Measurements from ENCODE around the gene CAMKK2. TPM values are rescaled to one million over a fixed set of nuclear protein-coding genes. Genes with fewer than 3 reads are reported as not detected.
"Not testable (repeated sequence)": the region's sequence is repeated elsewhere in the genome, so short reads cannot be mapped to it uniquely, and the experiment has no call there.

CAMKK2 gene
- total RNA-seq, 1 donor from 2014 or later, result 41.0 TPM

GRCh38 chr12:121323908-121324307, 27.4 kb upstream of the CAMKK2 start:
- no peak for DNase-seq (ENCODE audit: low spot score)
- Mint-ChIP-seq H3K27me3 (ENCODE audit: insufficient read depth) (no peaks in the 10 kb centered on the region), H3K4me3 (no peak overlapping the region), H3K36me3 (ENCODE audit: low read depth) (peaks cover 39% of the 10 kb centered on the region), H3K9me3 (no peaks in the 10 kb centered on the region), H3K4me1 (ENCODE audit: low read depth) (peaks cover 5% of the 10 kb centered on the region), H3K27ac (no peak overlapping the region)
- intact Hi-C loops (cut with micrococcal nuclease), result no loop called here

DNA sequence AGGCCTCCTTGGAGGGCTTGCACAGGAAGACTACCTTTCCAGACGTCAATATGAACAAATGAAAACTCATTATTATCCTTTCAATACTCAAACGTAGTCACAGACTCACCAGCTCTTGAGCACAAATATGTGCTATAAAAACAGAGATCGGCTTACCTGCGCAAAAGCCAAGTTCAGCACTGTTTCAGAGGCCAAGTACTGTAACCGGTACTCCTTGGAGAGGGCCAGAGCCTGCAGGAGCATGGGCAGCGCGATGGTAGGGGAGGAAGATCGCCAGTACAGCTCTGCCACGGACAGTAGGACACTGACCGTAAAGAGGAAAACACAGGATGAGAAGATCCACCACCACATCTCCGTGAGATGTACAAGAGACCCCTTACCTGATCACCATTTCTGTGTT, 21.6 kb upstream of the CAMKK2 start:
- no peak overlapping the region for H3K27ac Mint-ChIP-seq
- H3K36me3 Mint-ChIP-seq (ENCODE audit: low read depth), result peaks cover 43% of the 10 kb centered on the region
- no peaks in the 10 kb centered on the region for H3K27me3 Mint-ChIP-seq (ENCODE audit: insufficient read depth)
- intact Hi-C loops (cut with micrococcal nuclease), result no loop called here
- peaks cover 27% of the 10 kb centered on the region for H3K4me1 Mint-ChIP-seq (ENCODE audit: low read depth)
- no peaks in the 10 kb centered on the region for H3K9me3 Mint-ChIP-seq
- no peak overlapping the region for H3K4me3 Mint-ChIP-seq
- DNase-seq (ENCODE audit: low spot score), result no peak

DNA sequence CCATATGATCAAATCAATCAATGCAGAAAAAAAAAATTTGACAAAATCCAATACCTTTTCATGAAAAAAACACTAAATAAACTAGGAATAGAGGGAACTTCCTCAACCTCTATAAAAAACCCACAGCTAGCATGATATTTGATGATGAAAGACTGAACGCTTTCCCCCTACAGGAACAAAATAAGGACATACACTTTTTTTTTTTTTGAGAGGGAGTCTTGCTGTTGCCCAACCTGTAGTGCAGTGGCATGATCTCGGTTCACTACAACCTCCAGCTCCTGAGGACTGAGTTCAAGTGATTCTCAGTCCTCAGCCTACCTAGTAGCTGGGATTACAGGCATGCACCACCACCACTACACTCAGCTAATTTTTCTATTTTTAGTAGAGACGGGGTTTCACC, 17.9 kb upstream of the CAMKK2 start:
- no peaks in the 10 kb centered on the region for H3K27me3 Mint-ChIP-seq (ENCODE audit: insufficient read depth)
- no peak for DNase-seq (ENCODE audit: low spot score)
- no peaks in the 10 kb centered on the region for H3K9me3 Mint-ChIP-seq
- peaks cover 29% of the 10 kb centered on the region for H3K4me1 Mint-ChIP-seq (ENCODE audit: low read depth)
- intact Hi-C loops (cut with micrococcal nuclease), result no loop called here
- no peak overlapping the region for H3K27ac Mint-ChIP-seq
- H3K36me3 Mint-ChIP-seq (ENCODE audit: low read depth), result peaks cover 52% of the 10 kb centered on the region
- no peak overlapping the region for H3K4me3 Mint-ChIP-seq

DNA sequence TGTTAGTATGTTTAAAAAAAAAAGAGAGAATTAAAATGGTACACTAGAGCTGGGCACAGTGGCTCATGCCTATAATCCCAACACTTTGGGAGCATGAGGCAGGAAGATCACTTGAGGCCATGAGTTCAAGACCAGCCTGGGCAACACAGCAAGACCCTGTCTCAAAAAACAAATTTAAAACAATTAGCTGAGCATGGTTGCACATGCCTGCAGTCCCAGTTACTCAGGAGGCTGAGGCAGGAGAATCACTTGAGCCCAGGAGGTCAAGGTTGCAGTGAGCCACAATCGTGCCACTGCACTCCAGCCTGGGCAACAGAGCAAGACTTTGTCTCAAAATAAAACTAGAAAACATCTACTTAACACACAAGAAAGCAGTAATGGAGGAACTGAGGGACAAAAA, 13.7 kb upstream of the CAMKK2 start:
- H3K4me3 Mint-ChIP-seq; H3K27me3 Mint-ChIP-seq (ENCODE audit: insufficient read depth); intact Hi-C loops (cut with micrococcal nuclease); DNase-seq (ENCODE audit: low spot score); H3K9me3 Mint-ChIP-seq; H3K27ac Mint-ChIP-seq: not testable (repeated sequence)
- peaks cover 36% of the 10 kb centered on the region for H3K36me3 Mint-ChIP-seq (ENCODE audit: low read depth)
- peaks cover 19% of the 10 kb centered on the region for H3K4me1 Mint-ChIP-seq (ENCODE audit: low read depth)

DNA sequence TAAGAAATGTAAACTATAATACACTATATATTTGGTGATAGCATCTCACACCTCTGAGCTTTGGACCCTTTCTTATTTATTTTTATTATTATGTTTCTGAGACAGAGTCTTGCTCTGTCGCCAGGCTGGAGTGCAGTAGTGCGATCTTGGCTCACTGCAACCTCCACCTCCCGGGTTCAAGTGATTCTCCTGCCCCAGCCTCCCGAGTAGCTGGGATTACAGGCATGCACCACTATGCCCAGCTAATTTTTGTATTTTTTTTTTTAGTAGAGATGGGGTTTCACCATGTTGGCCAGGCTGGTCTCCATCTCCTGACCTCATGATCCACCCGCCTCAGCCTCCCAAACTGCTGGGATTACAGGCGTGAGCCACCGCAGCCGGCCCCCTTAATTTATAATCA, 10.9 kb upstream of the CAMKK2 start:
- H3K27me3 Mint-ChIP-seq (ENCODE audit: insufficient read depth); DNase-seq (ENCODE audit: low spot score); intact Hi-C loops (cut with micrococcal nuclease); H3K4me1 Mint-ChIP-seq (ENCODE audit: low read depth); H3K27ac Mint-ChIP-seq; H3K9me3 Mint-ChIP-seq; H3K4me3 Mint-ChIP-seq: not testable (repeated sequence)
- peaks cover 19% of the 10 kb centered on the region for H3K36me3 Mint-ChIP-seq (ENCODE audit: low read depth)

DNA sequence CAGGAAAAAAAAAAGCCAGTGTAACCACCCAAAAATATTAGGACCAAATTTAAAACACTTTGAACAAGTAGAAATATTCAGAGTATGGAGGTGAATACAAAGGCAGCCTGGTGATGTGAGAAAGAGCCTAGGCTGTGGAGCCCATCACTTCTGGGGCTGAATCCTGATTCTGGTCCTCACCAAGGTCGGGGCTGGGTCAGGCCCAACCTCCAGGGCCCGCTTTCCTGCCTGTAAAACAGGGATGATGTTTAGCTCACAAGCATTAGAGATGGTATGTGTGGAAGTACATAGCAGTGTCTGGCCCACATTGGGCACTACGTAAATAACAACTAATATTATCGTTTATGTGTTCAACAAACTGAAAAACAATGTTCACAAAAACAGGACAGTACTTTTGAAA, 7.8 kb upstream of the CAMKK2 start:
- Mint-ChIP-seq H3K4me3 (no peak overlapping the region), H3K27ac (no peak overlapping the region), H3K9me3 (no peaks in the 10 kb centered on the region), H3K36me3 (ENCODE audit: low read depth) (peaks cover 6% of the 10 kb centered on the region), H3K27me3 (ENCODE audit: insufficient read depth) (no peaks in the 10 kb centered on the region), H3K4me1 (ENCODE audit: low read depth) (peaks cover 9% of the 10 kb centered on the region)
- DNase-seq (ENCODE audit: low spot score), result no peak
- intact Hi-C loops (cut with micrococcal nuclease), result no loop called here

DNA sequence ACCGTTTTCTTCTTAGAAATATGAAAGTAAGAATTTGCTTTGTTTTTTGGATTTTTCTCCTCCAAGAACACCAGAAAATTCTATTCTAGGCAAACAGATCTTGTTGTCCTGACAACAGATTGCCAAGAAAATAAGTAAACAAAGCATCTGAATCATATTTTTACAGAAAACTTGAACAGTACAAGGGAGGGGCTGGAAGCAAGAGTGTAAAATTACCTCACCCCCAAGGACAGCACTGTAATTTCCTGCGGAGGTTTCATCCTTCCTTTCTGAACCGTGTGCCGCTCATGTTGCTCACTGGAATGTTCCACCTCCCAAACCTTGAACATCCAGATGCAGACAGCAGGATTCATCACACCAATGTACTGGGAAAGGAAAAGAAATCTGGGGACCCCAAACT, 5.4 kb upstream of the CAMKK2 start:
- Mint-ChIP-seq H3K27ac (no peak overlapping the region), H3K36me3 (ENCODE audit: low read depth) (no peaks in the 10 kb centered on the region), H3K9me3 (no peaks in the 10 kb centered on the region), H3K27me3 (ENCODE audit: insufficient read depth) (no peaks in the 10 kb centered on the region), H3K4me3 (no peak overlapping the region), H3K4me1 (ENCODE audit: low read depth) (peaks cover 14% of the 10 kb centered on the region)
- intact Hi-C loops (cut with micrococcal nuclease), result no loop called here
- no peak for DNase-seq (ENCODE audit: low spot score)

GRCh38 chr12:121300083-121300819, 3.7 kb upstream of the CAMKK2 start:
- intact Hi-C loops (cut with micrococcal nuclease), result no loop called here
- no peak for DNase-seq (ENCODE audit: low spot score)
- H3K4me3 Mint-ChIP-seq, result no peak overlapping the region
- H3K4me1 Mint-ChIP-seq (ENCODE audit: low read depth), result peaks cover 18% of the 10 kb centered on the region
- no peaks in the 10 kb centered on the region for H3K27me3 Mint-ChIP-seq (ENCODE audit: insufficient read depth)
- no peaks in the 10 kb centered on the region for H3K36me3 Mint-ChIP-seq (ENCODE audit: low read depth)
- no peaks in the 10 kb centered on the region for H3K9me3 Mint-ChIP-seq
- no peak overlapping the region for H3K27ac Mint-ChIP-seq

DNA sequence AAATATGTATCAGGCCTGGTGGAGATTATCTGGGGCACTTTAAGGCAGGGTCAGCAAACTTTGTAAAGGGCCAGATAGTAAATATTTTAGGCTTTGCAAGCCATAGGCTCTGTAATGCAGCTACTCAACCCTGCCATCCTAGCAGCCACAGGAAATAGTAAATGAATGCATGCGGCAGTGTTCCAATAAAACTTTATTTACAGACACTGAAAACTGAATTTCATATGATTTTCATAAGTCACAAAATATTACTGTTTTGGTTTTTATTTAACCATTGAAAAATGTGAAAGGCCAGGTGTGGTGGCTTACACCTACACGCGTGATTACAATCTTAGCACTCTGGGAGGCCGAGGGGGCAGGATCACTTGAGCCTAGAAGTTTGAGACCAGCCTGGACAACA, 3.2 kb upstream of the CAMKK2 start:
- intact Hi-C loops (cut with micrococcal nuclease), result loop anchor here (5.0 kb wide), 4 partner anchors 57 to 717 kb away; partner anchors contain the start of genes ORAI1 and POP5
- H3K36me3 Mint-ChIP-seq (ENCODE audit: low read depth), result no peaks in the 10 kb centered on the region
- no peak overlapping the region for H3K27ac Mint-ChIP-seq
- DNase-seq (ENCODE audit: low spot score), result no peak
- no peak overlapping the region for H3K4me3 Mint-ChIP-seq
- H3K27me3 Mint-ChIP-seq (ENCODE audit: insufficient read depth), result no peaks in the 10 kb centered on the region
- H3K4me1 Mint-ChIP-seq (ENCODE audit: low read depth), result peaks cover 22% of the 10 kb centered on the region
- H3K9me3 Mint-ChIP-seq, result no peaks in the 10 kb centered on the region

- DNase-seq (ENCODE audit: low spot score); H3K27me3 Mint-ChIP-seq (ENCODE audit: insufficient read depth); H3K36me3 Mint-ChIP-seq (ENCODE audit: low read depth); H3K9me3 Mint-ChIP-seq; H3K27ac Mint-ChIP-seq: not testable (repeated sequence)
- Mint-ChIP-seq H3K4me3 (peak overlapping the region; percentile 79), H3K4me1 (ENCODE audit: low read depth) (peaks cover 26% of the 10 kb centered on the region)
- intact Hi-C loops (cut with micrococcal nuclease), result loop anchor here (5.0 kb wide), 4 partner anchors 56 to 716 kb away; partner anchors contain the start of genes ORAI1 and POP5
These were observed 1.9 kb upstream of the CAMKK2 start for GRCh38 chr12:121298411-121298810.

DNA sequence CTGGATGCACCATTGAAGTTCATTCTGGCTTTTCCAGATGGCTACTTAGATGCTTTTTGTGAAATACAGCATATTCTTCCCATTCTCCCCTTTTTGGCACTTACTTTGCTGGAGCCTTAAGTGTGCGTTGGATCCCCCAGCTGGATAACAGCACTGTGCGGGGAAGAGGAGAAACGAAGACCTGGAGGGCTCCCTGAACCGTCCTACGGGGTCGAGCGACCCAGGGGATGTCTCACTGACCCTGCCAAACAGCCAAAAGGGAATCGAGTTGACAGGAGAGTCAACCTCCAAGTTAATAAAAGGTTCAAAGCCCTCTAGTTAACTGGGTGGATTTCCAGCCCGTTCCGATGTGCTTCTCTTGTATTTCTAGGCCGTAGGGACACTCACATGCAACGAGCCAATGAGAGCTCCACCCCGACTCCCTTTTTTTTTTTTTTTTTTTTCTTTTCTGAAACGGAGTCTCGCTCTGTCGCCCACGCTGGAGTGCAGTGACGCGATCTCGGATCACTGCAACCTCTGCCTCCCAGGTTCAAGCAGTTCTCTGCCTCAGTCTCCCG, 1.0 kb upstream of the CAMKK2 start:
- H3K36me3 Mint-ChIP-seq (ENCODE audit: low read depth), result no peaks in the 10 kb centered on the region
- peaks cover 31% of the 10 kb centered on the region for H3K4me1 Mint-ChIP-seq (ENCODE audit: low read depth)
- intact Hi-C loops (cut with micrococcal nuclease), result loop anchor here (1.0 to 5.0 kb wide), 6 partner anchors 55 to 715 kb away; partner anchors contain the start of genes MLEC, ORAI1 and POP5
- peak overlapping the region; percentile 88 for H3K27ac Mint-ChIP-seq
- peak overlapping the region; percentile 79 for H3K4me3 Mint-ChIP-seq
- H3K9me3 Mint-ChIP-seq, result no peaks in the 10 kb centered on the region
- H3K27me3 Mint-ChIP-seq (ENCODE audit: insufficient read depth), result no peaks in the 10 kb centered on the region
- peak; percentile 9 for DNase-seq (ENCODE audit: low spot score)

DNA sequence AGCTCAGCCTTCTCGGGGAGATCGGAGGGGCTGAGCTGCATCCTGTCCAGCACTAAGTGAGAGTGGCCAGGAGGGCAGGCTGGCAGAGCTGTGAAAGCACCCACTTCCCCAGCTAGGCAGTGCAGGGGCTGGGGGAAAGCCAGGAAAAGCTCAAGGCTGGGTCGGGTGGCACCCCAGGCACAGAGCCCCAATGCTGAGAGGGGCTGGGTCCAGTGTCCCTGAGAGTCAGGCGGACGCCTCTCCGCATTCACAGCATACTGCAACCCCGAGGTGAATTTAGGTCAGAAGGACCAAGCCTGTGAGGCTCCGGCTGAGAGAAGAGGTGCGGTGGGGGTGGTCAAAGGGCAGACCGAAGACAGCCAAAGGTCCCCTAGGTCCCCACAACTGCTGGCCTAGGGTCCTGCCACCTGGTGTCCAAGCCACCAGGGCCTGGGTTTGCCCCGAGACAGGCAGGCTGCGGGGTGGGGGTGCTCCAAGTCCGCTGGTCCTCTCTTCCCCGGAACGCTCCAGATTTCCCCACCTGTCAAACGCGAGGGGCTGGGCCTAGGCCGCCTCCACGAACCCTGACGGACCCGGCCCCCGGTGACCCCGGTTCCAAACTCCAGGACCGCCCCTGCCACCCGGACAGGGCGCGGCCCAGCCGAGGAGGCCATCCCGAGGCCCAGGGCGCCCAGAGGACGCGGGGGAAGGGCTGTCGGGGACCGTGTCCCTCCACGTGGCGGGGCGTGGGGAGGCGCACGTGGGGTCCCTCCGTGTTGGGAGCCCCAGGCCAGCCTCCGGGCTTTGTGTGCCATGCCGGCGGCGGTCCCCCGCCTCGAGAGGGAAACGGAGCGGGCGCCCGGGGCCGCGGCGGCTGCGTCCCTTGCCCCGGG, 527 bp downstream of the CAMKK2 start:
- intact Hi-C loops (cut with micrococcal nuclease), result loop anchor here (1.0 to 5.0 kb wide), 8 partner anchors 54 to 714 kb away; partner anchors contain the start of genes ANAPC5, MLEC, ORAI1 and P2RX4
- Mint-ChIP-seq H3K27ac (peak overlapping the region; percentile 84), H3K36me3 (ENCODE audit: low read depth) (peaks cover 10% of the 10 kb centered on the region), H3K4me1 (ENCODE audit: low read depth) (peaks cover 35% of the 10 kb centered on the region), H3K27me3 (ENCODE audit: insufficient read depth) (no peaks in the 10 kb centered on the region), H3K4me3 (peak overlapping the region; percentile 94), H3K9me3 (no peaks in the 10 kb centered on the region)
- DNase-seq (ENCODE audit: low spot score), result no peak
